ENCODE measurements around the gene PLIN4. TPM values are rescaled to one million over a fixed set of nuclear protein-coding genes. Genes with fewer than 3 reads are reported as not detected.
A peak's percentile ranks its signal among the peaks of the same experiment; 100 is the strongest.

The PLIN4 gene
- total and polyA plus RNA-seq, 9 of the 15 experiments (the other 6 are each of a cell fraction or from before 2014, with no cell fraction given) = 0.04 to 0.16 (median 0.07) TPM; not detected in 3

GRCh38 chr19:4457654-4458395, 60.5 kb downstream of the PLIN4 start, which contains the start of gene UBXN6 (continued):
- TF ChIP-seq TRIM24 (IDR thresholded peaks at IDR 0.05) = no peak
- TF ChIP-seq XRCC5 (IDR thresholded peaks at IDR 0.05; ENCODE audit: low read depth, low read length) = peak; percentile 34; the same call in 1 of the 2 replicates
- TF ChIP-seq YY1 (IDR thresholded peaks at IDR 0.05; ENCODE audit: borderline replicate concordance in 1 of 3, control insufficient read depth in 1 of 3, extremely low read depth in 1 of 3, insufficient read depth in 3 of 3, insufficient read length in 1 of 3, insufficient replicate concordance in 2 of 3, low read depth in 1 of 3, low read length in 2 of 3) = peak in 1 of 3 experiments; percentile 55
- TF ChIP-seq TCFL5 (CRISPR knock-in tag; conservative IDR thresholded peaks at IDR 0.05) = no peak
- peak; percentile 92 for TF ChIP-seq MXI1 (IDR thresholded peaks at IDR 0.05; ENCODE audit: low read depth, low read length)
- TF ChIP-seq UBTF (IDR thresholded peaks at IDR 0.05; ENCODE audit: borderline replicate concordance in 1 of 2, low read depth in 2 of 2, low read length in 2 of 2) = no peak
- TF ChIP-seq MLLT1 (IDR thresholded peaks at IDR 0.05) = peak in 1 of 2 experiments; percentile 70; a peak in 1 of 4 replicates
- peak; percentile 85 for TF ChIP-seq CREM (IDR thresholded peaks at IDR 0.05; ENCODE audit: low read depth)
- TF ChIP-seq SRSF9 (IDR thresholded peaks at IDR 0.05; ENCODE audit: borderline replicate concordance, low read depth, low read length) = no peak
- TF ChIP-seq JUN (IDR thresholded peaks at IDR 0.05; ENCODE audit: borderline replicate concordance, low read depth, low read length) = peak; percentile 66; the same call in 1 of the 2 replicates
- TF ChIP-seq JUN (CRISPR knock-in tag; IDR thresholded peaks at IDR 0.05; ENCODE audit: borderline replicate concordance) = no peak
- no peak for TF ChIP-seq ASH1L (IDR thresholded peaks at IDR 0.05; ENCODE audit: borderline replicate concordance, low read depth, partially characterized antibody)
- peak; percentile 94 for TF ChIP-seq GABPB1 (CRISPR knock-in tag; IDR thresholded peaks at IDR 0.05)
- no peak for TF ChIP-seq ZNF717 (CRISPR knock-in tag; IDR thresholded peaks at IDR 0.05)
- TF ChIP-seq ZNF197 (CRISPR knock-in tag; IDR thresholded peaks at IDR 0.05; ENCODE audit: low read depth) = no peak
- no peak for TF ChIP-seq HEY1 (CRISPR knock-in tag; IDR thresholded peaks at IDR 0.05; ENCODE audit: borderline replicate concordance)
- no peak for TF ChIP-seq NR2F6 (CRISPR knock-in tag; IDR thresholded peaks at IDR 0.05)
- TF ChIP-seq TCF3 (CRISPR knock-in tag; IDR thresholded peaks at IDR 0.05) = peak; percentile 37
- TF ChIP-seq ELF4 (CRISPR knock-in tag; IDR thresholded peaks at IDR 0.05) = no peak
- TF ChIP-seq NFIX (CRISPR knock-in tag; IDR thresholded peaks at IDR 0.05; ENCODE audit: low read depth) = no peak

Measured in K562 (cell line).